Keratinocyte (primary cell): ENCODE results near the gene CPT1B.

Source experiments
- EZH2 ChIP-seq: IDR thresholded peaks from one replicate; pipeline ENCODE4 v1.6.1; 2012; ENCODE audit warnings: inconsistent platforms, mild to moderate bottlenecking, low read length, moderate library complexity
- TF ChIP-seq, protein P1 (sequence below), 3 experiments: IDR thresholded peaks in 1 of 3; conservative IDR thresholded peaks in 1 of 3; optimal IDR thresholded peaks in 1 of 3; 2 replicates in 2 of 3; 3 replicates in 1 of 3; pipeline versions ENCODE3 to v1.5.1; 2011; ENCODE audit warnings: low read length in 3 of 3, mild to moderate bottlenecking in 3 of 3, moderate library complexity in 2 of 3, control low read depth in 1 of 3, inconsistent platforms in 1 of 3; ENCODE audit not compliant: insufficient read depth in 2 of 3; ENCODE audit errors: extremely low read depth in 1 of 3

DNA sequence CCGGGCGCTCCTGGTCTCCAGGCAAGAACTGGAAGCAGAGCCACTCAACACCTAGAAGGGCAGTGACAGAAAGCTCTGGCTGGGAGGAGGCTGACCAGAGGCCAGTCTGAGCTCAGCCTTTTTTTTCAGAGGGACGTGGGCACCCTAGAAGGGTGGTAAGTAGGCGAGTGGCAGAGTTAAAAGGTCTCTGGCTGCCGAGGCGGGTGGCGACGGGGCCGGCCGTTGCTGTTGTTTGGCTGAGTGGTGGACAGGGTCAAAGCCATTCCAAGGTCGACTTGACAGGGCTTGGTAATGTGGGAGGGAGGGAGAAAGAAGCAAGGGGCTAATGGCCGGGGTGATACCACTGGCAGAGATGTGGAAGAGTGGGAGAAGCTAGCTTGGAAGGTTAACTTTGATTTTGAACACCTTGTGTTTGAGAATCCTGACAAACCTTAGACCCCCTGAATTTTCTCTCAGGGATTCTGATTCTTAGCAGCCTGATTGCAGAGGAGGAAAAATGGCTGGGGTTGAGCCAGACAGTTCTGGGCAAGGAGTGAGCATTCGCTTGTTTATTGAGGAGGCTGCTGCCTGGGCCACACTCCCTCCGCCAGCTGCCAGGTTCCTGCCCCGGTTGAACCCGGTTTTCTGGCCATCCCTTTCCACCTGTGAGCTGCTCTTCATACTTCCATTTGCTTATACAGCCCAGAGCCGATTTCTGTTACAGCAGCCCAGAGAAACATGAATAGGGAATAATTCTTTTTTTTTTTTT, 14.6 kb downstream of the CPT1B start:
- no peak for TF ChIP-seq EZH2
- TF ChIP-seq, protein P1, sequence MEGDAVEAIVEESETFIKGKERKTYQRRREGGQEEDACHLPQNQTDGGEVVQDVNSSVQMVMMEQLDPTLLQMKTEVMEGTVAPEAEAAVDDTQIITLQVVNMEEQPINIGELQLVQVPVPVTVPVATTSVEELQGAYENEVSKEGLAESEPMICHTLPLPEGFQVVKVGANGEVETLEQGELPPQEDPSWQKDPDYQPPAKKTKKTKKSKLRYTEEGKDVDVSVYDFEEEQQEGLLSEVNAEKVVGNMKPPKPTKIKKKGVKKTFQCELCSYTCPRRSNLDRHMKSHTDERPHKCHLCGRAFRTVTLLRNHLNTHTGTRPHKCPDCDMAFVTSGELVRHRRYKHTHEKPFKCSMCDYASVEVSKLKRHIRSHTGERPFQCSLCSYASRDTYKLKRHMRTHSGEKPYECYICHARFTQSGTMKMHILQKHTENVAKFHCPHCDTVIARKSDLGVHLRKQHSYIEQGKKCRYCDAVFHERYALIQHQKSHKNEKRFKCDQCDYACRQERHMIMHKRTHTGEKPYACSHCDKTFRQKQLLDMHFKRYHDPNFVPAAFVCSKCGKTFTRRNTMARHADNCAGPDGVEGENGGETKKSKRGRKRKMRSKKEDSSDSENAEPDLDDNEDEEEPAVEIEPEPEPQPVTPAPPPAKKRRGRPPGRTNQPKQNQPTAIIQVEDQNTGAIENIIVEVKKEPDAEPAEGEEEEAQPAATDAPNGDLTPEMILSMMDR (optimal IDR thresholded peaks at IDR 0.05 in 1 of 3, IDR thresholded peaks at IDR 0.05 in 1 of 3, conservative IDR thresholded peaks at IDR 0.05 in 1 of 3; ENCODE audit: extremely low read depth in 1 of 3, insufficient read depth in 2 of 3, low read length in 3 of 3), result no peak
